OCI-LY3 (cell line): ENCODE data around the gene ARHGEF11.

ENCODE experiments used
- H2AFZ ChIP-seq: fragments of 200-600, 300-600 bp; shearing (Covaris generic); 2 replicates; pipeline ENCODE4 v1.6.0; 2014; ENCODE audit warnings: antibody characterized with exemption, low read depth, low read length
- H3K27ac ChIP-seq: fragments of 200-600, 300-600 bp; sonication (generic); 2 replicates; pipeline ENCODE4 v1.5.1; 2014; ENCODE audit warnings: mild to moderate bottlenecking, low read length, moderate library complexity, mixed read lengths
- H3K27me3 ChIP-seq: fragments of 200-600, 300-600 bp; sonication (generic); 2 replicates; pipeline ENCODE4 v1.6.1; 2014; ENCODE audit warnings: low read depth, low read length, mixed read lengths
- H3K36me3 ChIP-seq: fragments of 200-600, 300-600 bp; sonication (generic); replicated peaks from 2 replicates; pipeline ENCODE3; 2014; ENCODE audit warnings: low read depth, low read length, mixed read lengths
- H3K4me1 ChIP-seq: fragments of 300-600, 200-600 bp; sonication (generic); 2 replicates; pipeline ENCODE4 v1.6.1; 2014; ENCODE audit warnings: low read length, mixed read lengths
- H3K4me2 ChIP-seq: fragments of 200-600, 300-600 bp; sonication (generic); 2 replicates; pipeline ENCODE4 v1.6.1; 2014; ENCODE audit warnings: low read length, mixed read lengths
- H3K4me3 ChIP-seq: fragments of 300-600, 200-600 bp; sonication (generic); 2 replicates; pipeline ENCODE4 v1.5.1; 2014; ENCODE audit warnings: antibody characterized with exemption, mild to moderate bottlenecking, low read length, moderate library complexity
- H3K79me2 ChIP-seq: fragments of 300-600, 200-600 bp; shearing (Covaris generic); 2 replicates; pipeline ENCODE4 v1.6.1; 2014; ENCODE audit warnings: mild to moderate bottlenecking, low read length, mixed read lengths
- H3K9ac ChIP-seq: fragments of 300-600, 200-600 bp; shearing (Covaris generic); 2 replicates; pipeline ENCODE4 v1.6.0; 2014; ENCODE audit warnings: mild to moderate bottlenecking, low read length, moderate library complexity
- H3K9me3 ChIP-seq: fragments of 200-600, 300-600 bp; shearing (Covaris generic); 2 replicates; pipeline ENCODE4 v1.6.1; 2014; ENCODE audit warnings: low read length, mixed read lengths; ENCODE audit not compliant: insufficient read depth
- H4K20me1 ChIP-seq: fragments of 200-600, 300-600 bp; sonication (generic); 2 replicates; pipeline ENCODE4 v1.6.1; 2016; ENCODE audit warnings: low read length, mixed read lengths; ENCODE audit not compliant: insufficient read depth
- CTCF ChIP-seq: fragments of 200-600, 300-600 bp; sonication (generic); IDR thresholded peaks from 2 replicates; pipeline ENCODE4 v1.5.1; 2014; ENCODE audit warnings: antibody characterized with exemption, low read length, low read depth
- EZH2phosphoT487 ChIP-seq: fragments of 200-600 bp; shearing (Covaris generic); IDR thresholded peaks from 2 replicates; pipeline ENCODE4 v1.6.1; 2018; ENCODE audit warnings: antibody characterized with exemption, mixed run types, low read depth

The ARHGEF11 gene

DNA sequence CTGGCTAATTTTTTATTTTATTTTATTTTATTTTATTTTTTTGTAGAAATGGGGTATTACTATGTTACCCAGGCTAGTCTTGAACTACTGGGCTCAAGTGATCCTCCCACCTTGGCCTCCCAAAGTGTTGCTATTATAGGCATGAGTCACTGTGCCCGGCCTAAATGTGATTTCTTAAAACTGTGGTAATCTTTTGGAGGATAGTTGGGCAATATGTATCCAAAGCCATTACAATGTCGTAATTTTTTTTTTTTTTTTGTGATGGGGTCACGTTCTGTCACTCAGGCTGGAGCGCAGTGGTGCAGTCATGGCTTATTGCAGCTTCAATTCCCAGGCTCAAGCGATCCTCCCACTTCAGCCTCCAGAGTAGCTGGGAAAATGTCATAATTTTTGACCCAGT is 39.9 kb upstream of the ARHGEF11 start:
- no peak overlapping the region for H3K9ac ChIP-seq
- no peak for TF ChIP-seq CTCF
- no peak for TF ChIP-seq EZH2phosphoT487
- H3K27me3 ChIP-seq = peaks cover 9% of the 10 kb centered on the region; the same call in 1 of the 2 replicates
- no peaks in the 10 kb centered on the region for H3K9me3 ChIP-seq
- no peaks in the 10 kb centered on the region for H3K36me3 ChIP-seq
- no peaks in the 10 kb centered on the region for H4K20me1 ChIP-seq
- H3K4me2 ChIP-seq = no peak overlapping the region
- no peak overlapping the region for H3K27ac ChIP-seq
- H3K4me1 ChIP-seq = peaks cover 3% of the 10 kb centered on the region
- H3K79me2 ChIP-seq = no peaks in the 10 kb centered on the region
- H3K4me3 ChIP-seq = no peak overlapping the region
- no peak overlapping the region for H2AFZ ChIP-seq

DNA sequence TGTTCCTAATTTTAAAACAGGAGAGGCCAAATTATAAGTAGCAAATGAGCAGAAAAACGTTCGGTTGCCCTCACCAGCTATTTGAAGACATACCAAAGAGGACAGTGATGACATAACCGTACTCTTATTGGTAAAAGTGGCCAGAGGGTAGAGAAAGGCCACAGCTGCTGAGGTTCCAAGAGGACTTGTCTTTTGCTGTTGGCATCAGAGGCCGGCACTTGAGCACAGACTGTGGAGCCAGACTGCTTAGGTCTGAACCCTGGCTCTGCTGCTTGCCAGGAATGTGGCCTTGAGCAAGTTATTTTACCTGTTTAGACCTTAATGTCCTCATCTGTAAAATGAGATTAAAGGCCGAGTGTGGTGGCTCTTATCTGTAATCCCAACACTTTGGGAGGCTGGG is 39.2 kb upstream of the ARHGEF11 start:
- Histone ChIP-seq H3K79me2 (no peaks in the 10 kb centered on the region), H4K20me1 (no peaks in the 10 kb centered on the region), H3K9ac (no peak overlapping the region), H3K4me3 (no peak overlapping the region), H3K9me3 (no peaks in the 10 kb centered on the region), H2AFZ (no peak overlapping the region), H3K4me1 (no peaks in the 10 kb centered on the region), H3K27me3 (peaks cover 9% of the 10 kb centered on the region; the same call in 1 of the 2 replicates), H3K36me3 (no peaks in the 10 kb centered on the region), H3K4me2 (no peak overlapping the region), H3K27ac (no peak overlapping the region)
- TF ChIP-seq CTCF (no peak), EZH2phosphoT487 (no peak)

GRCh38 chr1:157081707-157082106 is 36.2 kb upstream of the ARHGEF11 start:
- Histone ChIP-seq H3K27me3 (peaks cover 18% of the 10 kb centered on the region; the same call in 1 of the 2 replicates), H4K20me1 (no peaks in the 10 kb centered on the region), H3K9ac (no peak overlapping the region), H3K36me3 (no peaks in the 10 kb centered on the region), H3K4me2 (no peak overlapping the region), H3K4me1 (peaks cover 10% of the 10 kb centered on the region), H3K27ac (no peak overlapping the region), H3K9me3 (no peaks in the 10 kb centered on the region), H3K4me3 (no peak overlapping the region), H2AFZ (no peak overlapping the region), H3K79me2 (no peaks in the 10 kb centered on the region)
- TF ChIP-seq EZH2phosphoT487 = no peak
- TF ChIP-seq CTCF = no peak

- H3K4me2 ChIP-seq = no peak overlapping the region
- no peaks in the 10 kb centered on the region for H4K20me1 ChIP-seq
- no peak overlapping the region for H3K27ac ChIP-seq
- H3K9ac ChIP-seq = no peak overlapping the region
- H3K4me3 ChIP-seq = no peak overlapping the region
- peaks cover 10% of the 10 kb centered on the region for H3K4me1 ChIP-seq
- no peaks in the 10 kb centered on the region for H3K79me2 ChIP-seq
- peaks cover 25% of the 10 kb centered on the region; the same call in 1 of the 2 replicates for H3K27me3 ChIP-seq
- H3K36me3 ChIP-seq = no peaks in the 10 kb centered on the region
- TF ChIP-seq EZH2phosphoT487 = no peak
- no peak for TF ChIP-seq CTCF
- no peaks in the 10 kb centered on the region for H3K9me3 ChIP-seq
- no peak overlapping the region for H2AFZ ChIP-seq
Measured at GRCh38 chr1:157080714-157081113, 35.2 kb upstream of the ARHGEF11 start.
